Uterus (tissue), 4 donors: ENCODE measurements around the gene LRIT3. TPM values are rescaled to one million over a fixed set of nuclear protein-coding genes. Genes with fewer than 3 reads are reported as not detected.

Source experiments
- DNase-seq, 2 donors: peaks; one replicate each; pipeline ENCODE4 v3.0.0-alpha.2; 2019 to 2020
- H3K27ac ChIP-seq, 2 donors: fragments of 200-600 bp; sonication (generic); 1 replicate in 1 of 2; 2 replicates in 1 of 2; pipeline ENCODE4 v1.5.1; 2016 to 2018
- H3K27me3 ChIP-seq, 2 donors: fragments of 200-600 bp; sonication (generic); one replicate each; pipeline ENCODE4 v1.5.1; 2018 to 2019; ENCODE audit warnings: control low read depth in 1 of 2
- H3K36me3 ChIP-seq, 2 donors: fragments of 200-600 bp; sonication (generic); one replicate each; pipeline ENCODE4 v1.5.1; 2019; ENCODE audit warnings: control low read depth in 1 of 2
- H3K4me1 ChIP-seq, 2 donors: fragments of 200-600 bp; sonication (generic); one replicate each; pipeline ENCODE4 v1.5.1; 2018 to 2019; ENCODE audit warnings: control low read depth in 1 of 2
- H3K4me3 ChIP-seq, 2 donors: fragments of 200-600 bp; sonication (generic); 1 replicate in 1 of 2; 2 replicates in 1 of 2; pipeline ENCODE4 v1.5.1; 2018 to 2019; ENCODE audit warnings: mild to moderate bottlenecking in 1 of 2
- H3K9me3 ChIP-seq, 2 donors: fragments of 200-600 bp; sonication (generic); one replicate each; pipeline ENCODE4 v1.5.1; 2019; ENCODE audit warnings: control low read depth in 1 of 2
- POLR2A ChIP-seq, 2 donors: fragments of 450-650 bp; IDR thresholded peaks; one replicate each; pipeline ENCODE4 v1.6.1; 2016; ENCODE audit warnings: antibody characterized with exemption in 2 of 2, mild to moderate bottlenecking in 1 of 2, moderate library complexity in 1 of 2
- intact Hi-C: fragments of 100-400 bp; cut with DNase I; formaldehyde crosslinking; loops from one replicate; pipeline ENCODE4 v1.15.1; 2023; ENCODE audit warnings: low total_unique reads
- total RNA-seq, 4 donors: library from RNA; depleted of rRNA in 3 of 4; stranded (reverse); fragments of >200 nt in 3 of 4; gene quantifications; one replicate each; pipeline versions ENCODE4 v1.1.0 to v1.2.4, GENCODE V29; 2014 to 2023
- TF ChIP-seq, protein P1 (sequence below), 4 experiments: fragments of 200-600 bp in 2 of 4; fragments of 450-650 bp in 2 of 4; sonication (generic) in 2 of 4; IDR thresholded peaks; one replicate each; pipeline ENCODE4 v1.5.1; 2016 to 2019; ENCODE audit warnings: antibody characterized with exemption in 4 of 4, mild to moderate bottlenecking in 2 of 4, moderate library complexity in 1 of 4
- donor health status: DM: yes; HTN: yes; CAD: no.

The LRIT3 gene
- total RNA-seq, 4 donors from 2014 or later, result 0.21 to 0.27 (median 0.26) TPM; not detected in 1

DNA sequence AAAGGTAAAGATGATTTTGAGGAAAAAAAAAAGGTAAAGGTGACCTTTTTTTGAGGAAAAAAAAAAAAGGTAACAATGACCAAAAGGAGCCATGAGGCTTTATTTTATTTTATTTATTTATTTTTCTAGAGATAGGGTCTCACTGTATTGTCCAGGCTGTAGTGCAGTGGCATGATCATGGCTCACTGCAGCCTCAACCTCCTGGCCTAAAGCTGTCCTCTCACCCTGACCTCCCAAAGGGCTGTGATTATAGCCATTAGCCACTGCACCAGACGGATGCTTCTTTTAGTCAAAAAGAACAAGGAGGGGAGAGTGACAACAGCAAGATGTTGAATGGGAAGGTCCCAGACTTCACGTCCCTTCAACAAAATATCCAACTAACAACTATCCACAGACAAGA, 30.4 kb downstream of the LRIT3 start:
- H3K9me3 ChIP-seq, result no peaks in the 10 kb centered on the region
- TF ChIP-seq, protein P1, sequence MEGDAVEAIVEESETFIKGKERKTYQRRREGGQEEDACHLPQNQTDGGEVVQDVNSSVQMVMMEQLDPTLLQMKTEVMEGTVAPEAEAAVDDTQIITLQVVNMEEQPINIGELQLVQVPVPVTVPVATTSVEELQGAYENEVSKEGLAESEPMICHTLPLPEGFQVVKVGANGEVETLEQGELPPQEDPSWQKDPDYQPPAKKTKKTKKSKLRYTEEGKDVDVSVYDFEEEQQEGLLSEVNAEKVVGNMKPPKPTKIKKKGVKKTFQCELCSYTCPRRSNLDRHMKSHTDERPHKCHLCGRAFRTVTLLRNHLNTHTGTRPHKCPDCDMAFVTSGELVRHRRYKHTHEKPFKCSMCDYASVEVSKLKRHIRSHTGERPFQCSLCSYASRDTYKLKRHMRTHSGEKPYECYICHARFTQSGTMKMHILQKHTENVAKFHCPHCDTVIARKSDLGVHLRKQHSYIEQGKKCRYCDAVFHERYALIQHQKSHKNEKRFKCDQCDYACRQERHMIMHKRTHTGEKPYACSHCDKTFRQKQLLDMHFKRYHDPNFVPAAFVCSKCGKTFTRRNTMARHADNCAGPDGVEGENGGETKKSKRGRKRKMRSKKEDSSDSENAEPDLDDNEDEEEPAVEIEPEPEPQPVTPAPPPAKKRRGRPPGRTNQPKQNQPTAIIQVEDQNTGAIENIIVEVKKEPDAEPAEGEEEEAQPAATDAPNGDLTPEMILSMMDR (IDR thresholded peaks at IDR 0.05), result no peak
- TF ChIP-seq POLR2A (IDR thresholded peaks at IDR 0.05), result no peak
- intact Hi-C loops, result no loop called here
- H3K4me1 ChIP-seq, result no peaks in the 10 kb centered on the region
- no peaks in the 10 kb centered on the region for H3K27me3 ChIP-seq
- H3K27ac ChIP-seq, result no peak overlapping the region
- DNase-seq, result no peak
- no peak overlapping the region for H3K4me3 ChIP-seq
- no peaks in the 10 kb centered on the region for H3K36me3 ChIP-seq

DNA sequence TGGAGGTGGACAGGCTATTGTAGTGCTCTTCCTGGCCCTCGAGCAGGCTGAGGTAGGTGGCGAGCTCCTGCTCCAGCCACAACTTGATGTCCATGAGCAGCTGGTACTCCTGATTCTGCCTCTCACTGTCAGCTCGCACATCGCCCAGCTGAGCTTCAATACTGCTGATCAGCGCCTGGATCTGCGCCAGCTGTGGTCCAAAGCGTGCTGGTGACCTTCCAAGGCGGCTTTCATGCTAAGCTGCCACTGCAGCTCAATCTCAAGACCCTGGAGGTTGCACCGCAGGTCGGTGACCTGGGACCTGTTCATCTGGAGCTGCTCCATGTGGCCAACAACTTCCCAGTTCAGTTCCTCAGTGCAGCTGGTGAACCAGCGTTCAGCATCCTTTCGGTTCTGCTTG, 31.2 kb downstream of the LRIT3 start:
- intact Hi-C loops, result no loop called here
- DNase-seq, result no peak
- TF ChIP-seq POLR2A (IDR thresholded peaks at IDR 0.05), result no peak
- TF ChIP-seq, protein P1 (IDR thresholded peaks at IDR 0.05), result no peak

DNA sequence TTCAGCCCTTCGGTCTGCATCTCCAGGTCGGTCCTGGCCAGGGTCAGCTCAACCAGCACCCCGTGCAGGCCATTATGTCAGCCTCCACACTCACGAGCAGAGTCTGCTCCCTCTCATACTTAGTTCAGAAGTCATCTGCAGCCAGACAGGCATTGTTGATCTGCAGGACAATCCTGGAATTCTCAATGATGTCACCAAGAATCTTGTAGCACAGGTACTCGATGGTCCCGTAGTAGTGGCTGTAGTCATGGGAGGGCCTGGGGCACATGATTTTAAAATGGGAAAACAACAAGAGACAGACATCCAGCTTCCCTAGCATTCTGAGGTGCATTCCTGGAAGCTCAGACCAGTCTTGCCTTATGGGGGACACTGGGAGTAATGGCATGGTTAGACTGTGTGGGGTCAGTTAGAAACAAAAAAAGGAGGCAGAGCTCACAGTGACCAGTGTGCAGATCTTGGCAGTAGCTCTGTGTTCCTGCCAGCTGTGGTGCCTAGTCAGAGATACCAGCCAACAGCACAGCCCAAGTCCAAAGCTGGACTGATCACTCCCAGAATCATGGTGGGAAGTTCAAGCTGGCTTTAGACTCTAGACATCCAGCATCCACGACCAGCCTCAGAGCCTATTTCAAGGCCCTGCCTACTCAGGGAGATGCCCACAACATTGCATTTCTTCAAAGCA, 31.9 kb downstream of the LRIT3 start:
- intact Hi-C loops, result no loop called here
- H3K27me3 ChIP-seq, result no peaks in the 10 kb centered on the region
- no peaks in the 10 kb centered on the region for H3K4me1 ChIP-seq
- no peak overlapping the region for H3K4me3 ChIP-seq
- DNase-seq, result no peak
- no peaks in the 10 kb centered on the region for H3K36me3 ChIP-seq
- no peak for TF ChIP-seq POLR2A (IDR thresholded peaks at IDR 0.05)
- TF ChIP-seq, protein P1 (IDR thresholded peaks at IDR 0.05), result no peak
- no peak overlapping the region for H3K27ac ChIP-seq
- H3K9me3 ChIP-seq, result no peaks in the 10 kb centered on the region

More for the DNA sequence above, 31.2 kb downstream of the LRIT3 start:
- Histone ChIP-seq H3K9me3 (no peaks in the 10 kb centered on the region), H3K27ac (no peak overlapping the region), H3K4me3 (no peak overlapping the region), H3K27me3 (no peaks in the 10 kb centered on the region), H3K36me3 (no peaks in the 10 kb centered on the region), H3K4me1 (no peaks in the 10 kb centered on the region)

DNA sequence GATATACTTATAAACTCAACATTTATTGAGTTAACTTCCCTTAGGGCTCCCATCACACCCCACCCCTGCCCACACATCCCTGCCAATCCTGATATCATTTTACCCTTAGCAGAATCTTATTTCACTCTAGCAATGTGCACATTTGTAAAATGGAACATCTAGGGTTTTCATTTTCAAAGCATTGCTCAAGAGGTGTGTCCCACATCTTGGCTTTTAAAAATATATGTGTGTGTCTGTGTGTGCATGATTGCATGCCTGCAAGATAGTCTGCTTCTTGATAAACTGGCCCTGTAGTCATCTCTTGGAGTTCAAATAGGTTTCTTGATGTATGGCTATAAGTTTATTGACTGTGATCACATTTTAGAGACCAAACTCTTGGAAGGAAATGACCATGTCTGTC, 38.4 kb downstream of the LRIT3 start:
- Histone ChIP-seq H3K36me3 (no peaks in the 10 kb centered on the region), H3K27ac (no peak overlapping the region), H3K4me3 (no peak overlapping the region), H3K9me3 (no peaks in the 10 kb centered on the region), H3K4me1 (no peaks in the 10 kb centered on the region), H3K27me3 (no peaks in the 10 kb centered on the region)
- TF ChIP-seq, protein P1 (IDR thresholded peaks at IDR 0.05), result no peak
- no peak for TF ChIP-seq POLR2A (IDR thresholded peaks at IDR 0.05)
- intact Hi-C loops, result no loop called here
- DNase-seq, result no peak

DNA sequence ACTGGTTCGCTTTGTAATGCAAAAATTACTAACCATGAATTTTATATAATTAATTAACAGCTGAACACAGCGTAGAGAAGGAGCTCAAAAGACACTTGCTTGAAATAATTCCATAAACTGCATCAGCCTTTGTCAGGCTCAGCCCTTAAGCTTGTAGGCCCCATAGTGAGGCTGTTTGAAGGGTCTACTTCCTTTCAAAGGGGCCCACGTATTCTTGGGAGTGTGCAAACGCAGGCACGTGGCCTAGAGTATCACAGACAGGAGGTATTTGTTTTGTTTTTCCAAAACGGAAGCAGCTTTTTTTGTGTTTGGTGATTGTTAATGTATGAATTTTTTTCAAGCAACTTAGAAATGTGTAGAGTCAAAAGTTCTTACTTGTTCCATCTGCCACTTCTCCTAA, 39.2 kb downstream of the LRIT3 start:
- TF ChIP-seq, protein P1 (IDR thresholded peaks at IDR 0.05), result no peak
- Histone ChIP-seq H3K36me3 (no peaks in the 10 kb centered on the region), H3K4me3 (no peak overlapping the region), H3K9me3 (no peaks in the 10 kb centered on the region), H3K4me1 (no peaks in the 10 kb centered on the region), H3K27ac (no peak overlapping the region), H3K27me3 (no peaks in the 10 kb centered on the region)
- no peak for DNase-seq
- intact Hi-C loops, result no loop called here
